ENCODE measurements around the gene XRCC2.
"Not testable (repeated sequence)": the region's sequence is repeated elsewhere in the genome, so short reads cannot be mapped to it uniquely, and the experiment has no call there.

XRCC2 gene

GRCh38 chr7:152633504-152633903, 42.4 kb downstream of the XRCC2 start:
- H3K27me3 ChIP-seq (ENCODE audit: insufficient read depth, low read length), result no peaks in the 10 kb centered on the region
- no peak overlapping the region for H3K9ac ChIP-seq (ENCODE audit: low read depth, low read length)
- H3K4me1 ChIP-seq (ENCODE audit: insufficient read depth, low read length), result no peaks in the 10 kb centered on the region
- no peaks in the 10 kb centered on the region for H3K9me3 ChIP-seq (ENCODE audit: insufficient read depth, low read depth, low read length)
- H3K36me3 ChIP-seq (ENCODE audit: insufficient read depth, low read depth, low read length), result no peaks in the 10 kb centered on the region
- no peak overlapping the region for H3K27ac ChIP-seq (ENCODE audit: low read length)
- no peak overlapping the region for H3K4me3 ChIP-seq (ENCODE audit: low read length)

- no peak overlapping the region for H3K4me3 ChIP-seq (ENCODE audit: low read length)
- H3K36me3 ChIP-seq (ENCODE audit: insufficient read depth, low read depth, low read length), result no peaks in the 10 kb centered on the region
- no peaks in the 10 kb centered on the region for H3K27me3 ChIP-seq (ENCODE audit: insufficient read depth, low read length)
- H3K9me3 ChIP-seq (ENCODE audit: insufficient read depth, low read depth, low read length), result no peaks in the 10 kb centered on the region
- H3K27ac ChIP-seq (ENCODE audit: low read length), result no peak overlapping the region
- no peak overlapping the region for H3K9ac ChIP-seq (ENCODE audit: low read depth, low read length)
- no peaks in the 10 kb centered on the region for H3K4me1 ChIP-seq (ENCODE audit: insufficient read depth, low read length)
Observed at GRCh38 chr7:152633072-152633471, 42.9 kb downstream of the XRCC2 start.

GRCh38 chr7:152628772-152629171, 47.2 kb downstream of the XRCC2 start:
- H3K9me3 ChIP-seq (ENCODE audit: insufficient read depth, low read depth, low read length); H3K27ac ChIP-seq (ENCODE audit: low read length); H3K4me1 ChIP-seq (ENCODE audit: insufficient read depth, low read length); H3K9ac ChIP-seq (ENCODE audit: low read depth, low read length); H3K27me3 ChIP-seq (ENCODE audit: insufficient read depth, low read length); H3K4me3 ChIP-seq (ENCODE audit: low read length); H3K36me3 ChIP-seq (ENCODE audit: insufficient read depth, low read depth, low read length): not testable (repeated sequence)

- Histone ChIP-seq H3K4me3 (ENCODE audit: low read length) (no peak overlapping the region), H3K4me1 (ENCODE audit: insufficient read depth, low read length) (no peaks in the 10 kb centered on the region), H3K9me3 (ENCODE audit: insufficient read depth, low read depth, low read length) (no peaks in the 10 kb centered on the region), H3K9ac (ENCODE audit: low read depth, low read length) (no peak overlapping the region), H3K27me3 (ENCODE audit: insufficient read depth, low read length) (no peaks in the 10 kb centered on the region), H3K27ac (ENCODE audit: low read length) (no peak overlapping the region), H3K36me3 (ENCODE audit: insufficient read depth, low read depth, low read length) (no peaks in the 10 kb centered on the region)
Observed at GRCh38 chr7:152624228-152624627, 51.7 kb downstream of the XRCC2 start.

- no peaks in the 10 kb centered on the region for H3K27me3 ChIP-seq (ENCODE audit: insufficient read depth, low read length)
- no peak overlapping the region for H3K27ac ChIP-seq (ENCODE audit: low read length)
- no peaks in the 10 kb centered on the region for H3K36me3 ChIP-seq (ENCODE audit: insufficient read depth, low read depth, low read length)
- H3K4me1 ChIP-seq (ENCODE audit: insufficient read depth, low read length), result no peaks in the 10 kb centered on the region
- no peaks in the 10 kb centered on the region for H3K9me3 ChIP-seq (ENCODE audit: insufficient read depth, low read depth, low read length)
- H3K4me3 ChIP-seq (ENCODE audit: low read length), result no peak overlapping the region
- no peak overlapping the region for H3K9ac ChIP-seq (ENCODE audit: low read depth, low read length)
Observed at GRCh38 chr7:152621426-152621825, 54.5 kb downstream of the XRCC2 start.

DNA sequence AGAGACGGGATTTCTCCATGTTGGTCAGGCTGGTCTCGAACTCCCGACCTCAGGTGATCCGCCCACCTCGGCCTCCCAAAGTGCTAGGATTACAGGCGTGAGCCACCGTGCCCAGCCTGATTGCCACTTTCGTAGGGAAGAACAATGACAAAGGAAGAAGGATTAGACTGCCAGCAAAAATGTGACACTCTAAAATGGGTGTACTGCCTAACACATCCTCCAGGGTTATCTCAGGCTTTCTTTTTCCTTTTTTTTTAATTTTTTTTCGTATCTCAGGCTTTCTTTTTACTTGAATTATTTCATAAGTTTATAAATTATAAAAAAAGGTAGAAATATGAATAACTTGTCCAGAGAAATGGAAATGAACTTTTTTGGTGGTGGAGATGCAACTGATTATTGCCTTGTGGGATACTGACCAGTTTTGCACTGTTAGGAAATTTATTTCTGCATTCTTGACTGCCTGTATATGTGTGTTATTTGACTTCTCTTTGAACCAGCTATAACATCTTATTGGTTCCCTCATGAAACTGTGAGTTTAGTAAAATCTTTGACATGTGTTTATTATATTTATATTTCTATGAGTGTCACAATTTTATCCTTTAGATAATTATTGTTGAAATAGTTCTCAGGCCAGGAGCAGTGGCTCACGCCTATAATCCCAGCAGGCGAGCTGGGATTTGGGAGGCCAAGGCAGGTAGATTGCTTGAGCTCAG, 56.8 kb downstream of the XRCC2 start:
- Histone ChIP-seq H3K9ac (ENCODE audit: low read depth, low read length) (no peak overlapping the region), H3K27ac (ENCODE audit: low read length) (no peak overlapping the region), H3K9me3 (ENCODE audit: insufficient read depth, low read depth, low read length) (no peaks in the 10 kb centered on the region), H3K36me3 (ENCODE audit: insufficient read depth, low read depth, low read length) (no peaks in the 10 kb centered on the region), H3K4me1 (ENCODE audit: insufficient read depth, low read length) (no peaks in the 10 kb centered on the region), H3K27me3 (ENCODE audit: insufficient read depth, low read length) (no peaks in the 10 kb centered on the region), H3K4me3 (ENCODE audit: low read length) (no peak overlapping the region)

DNA sequence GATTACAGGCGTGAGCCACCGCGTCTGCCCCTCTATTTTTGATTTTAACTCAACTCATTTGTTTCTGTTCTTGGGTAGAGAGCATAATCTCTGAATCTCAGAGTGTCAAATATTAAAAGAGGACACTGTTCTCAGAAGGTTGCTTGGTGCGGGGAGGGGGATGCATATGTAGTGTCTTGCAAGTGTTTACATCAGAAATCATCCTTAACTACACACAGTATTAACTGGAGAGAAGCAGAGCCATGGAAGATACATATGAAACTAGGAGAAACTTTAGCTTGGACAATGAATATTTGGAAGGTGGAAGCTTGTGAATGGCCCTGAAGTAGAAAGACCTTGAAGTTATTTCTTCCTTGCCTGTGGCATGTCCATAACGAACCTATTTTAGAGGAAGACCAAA, 57.5 kb downstream of the XRCC2 start:
- Histone ChIP-seq H3K4me3 (ENCODE audit: low read length) (no peak overlapping the region), H3K27me3 (ENCODE audit: insufficient read depth, low read length) (no peaks in the 10 kb centered on the region), H3K9ac (ENCODE audit: low read depth, low read length) (no peak overlapping the region), H3K36me3 (ENCODE audit: insufficient read depth, low read depth, low read length) (no peaks in the 10 kb centered on the region), H3K4me1 (ENCODE audit: insufficient read depth, low read length) (no peaks in the 10 kb centered on the region), H3K27ac (ENCODE audit: low read length) (no peak overlapping the region), H3K9me3 (ENCODE audit: insufficient read depth, low read depth, low read length) (no peaks in the 10 kb centered on the region)

GRCh38 chr7:152617056-152617455, 58.9 kb downstream of the XRCC2 start:
- Histone ChIP-seq H3K27ac (ENCODE audit: low read length) (no peak overlapping the region), H3K36me3 (ENCODE audit: insufficient read depth, low read depth, low read length) (no peaks in the 10 kb centered on the region), H3K27me3 (ENCODE audit: insufficient read depth, low read length) (no peaks in the 10 kb centered on the region), H3K9me3 (ENCODE audit: insufficient read depth, low read depth, low read length) (no peaks in the 10 kb centered on the region; the same call in 1 of the 2 replicates), H3K4me1 (ENCODE audit: insufficient read depth, low read length) (no peaks in the 10 kb centered on the region), H3K4me3 (ENCODE audit: low read length) (no peak overlapping the region), H3K9ac (ENCODE audit: low read depth, low read length) (no peak overlapping the region)

DNA sequence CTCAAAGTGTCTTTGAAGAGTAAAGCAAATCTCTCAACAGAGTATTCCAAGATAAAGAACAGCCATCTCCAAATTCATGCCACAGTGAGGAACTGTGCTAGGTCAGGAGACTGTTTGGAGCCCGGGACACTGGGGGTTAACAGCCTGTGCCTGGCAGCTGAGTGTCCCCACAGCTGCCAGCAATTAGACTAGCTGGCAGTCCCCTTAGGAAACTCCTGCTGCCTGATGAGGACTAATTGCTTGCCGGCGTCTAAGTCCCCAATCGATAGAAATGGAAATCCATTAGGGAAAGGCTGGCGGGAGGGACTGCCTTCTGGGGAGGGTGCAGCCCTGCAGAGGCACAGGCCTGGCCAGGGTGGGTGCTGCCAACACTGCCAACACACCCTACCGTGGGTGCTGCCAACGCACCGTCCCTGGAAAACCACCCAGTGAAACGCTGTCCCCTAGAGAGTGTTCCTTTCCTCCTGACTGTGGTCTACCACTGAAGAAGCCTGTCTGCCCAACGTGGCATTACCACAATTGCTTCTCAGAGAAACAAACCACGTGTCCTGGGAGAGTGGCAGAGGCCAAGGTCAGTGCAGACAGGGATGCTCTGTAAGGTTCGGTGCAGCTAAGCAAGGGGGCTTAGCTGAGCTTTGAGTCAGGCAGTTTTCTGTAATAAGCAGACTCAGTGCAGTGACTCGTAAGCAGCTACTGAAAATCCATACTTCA, 60.8 kb downstream of the XRCC2 start:
- Histone ChIP-seq H3K9me3 (ENCODE audit: insufficient read depth, low read depth, low read length) (no peaks in the 10 kb centered on the region; the same call in 1 of the 2 replicates), H3K4me1 (ENCODE audit: insufficient read depth, low read length) (no peaks in the 10 kb centered on the region), H3K9ac (ENCODE audit: low read depth, low read length) (no peak overlapping the region), H3K27ac (ENCODE audit: low read length) (no peak overlapping the region), H3K27me3 (ENCODE audit: insufficient read depth, low read length) (no peaks in the 10 kb centered on the region), H3K4me3 (ENCODE audit: low read length) (no peak overlapping the region), H3K36me3 (ENCODE audit: insufficient read depth, low read depth, low read length) (no peaks in the 10 kb centered on the region)

DNA sequence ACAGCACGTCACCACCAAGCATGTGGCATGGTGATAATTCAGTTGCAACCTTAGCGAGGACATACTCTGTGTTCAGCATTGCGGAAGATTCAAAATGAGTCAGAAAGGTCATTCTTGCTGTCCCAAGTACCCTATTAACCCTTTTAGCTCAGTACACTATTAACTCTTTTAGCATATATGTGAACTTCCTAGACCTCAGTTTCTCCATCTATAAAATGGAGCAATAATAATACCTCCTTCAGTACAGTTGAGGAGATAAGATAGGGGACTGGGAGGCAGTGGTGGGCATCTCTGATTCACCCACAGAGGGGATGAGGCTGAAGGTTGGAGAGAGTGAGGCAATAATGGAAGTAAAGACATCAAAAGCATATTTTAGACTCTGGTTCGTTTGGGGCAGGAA, 67.3 kb downstream of the XRCC2 start:
- H3K9ac ChIP-seq (ENCODE audit: low read depth, low read length), result no peak overlapping the region
- H3K27me3 ChIP-seq (ENCODE audit: insufficient read depth, low read length), result no peaks in the 10 kb centered on the region
- no peaks in the 10 kb centered on the region; the same call in 1 of the 2 replicates for H3K9me3 ChIP-seq (ENCODE audit: insufficient read depth, low read depth, low read length)
- H3K4me3 ChIP-seq (ENCODE audit: low read length), result no peak overlapping the region
- H3K4me1 ChIP-seq (ENCODE audit: insufficient read depth, low read length), result no peaks in the 10 kb centered on the region
- no peaks in the 10 kb centered on the region for H3K36me3 ChIP-seq (ENCODE audit: insufficient read depth, low read depth, low read length)
- H3K27ac ChIP-seq (ENCODE audit: low read length), result no peak overlapping the region

DNA sequence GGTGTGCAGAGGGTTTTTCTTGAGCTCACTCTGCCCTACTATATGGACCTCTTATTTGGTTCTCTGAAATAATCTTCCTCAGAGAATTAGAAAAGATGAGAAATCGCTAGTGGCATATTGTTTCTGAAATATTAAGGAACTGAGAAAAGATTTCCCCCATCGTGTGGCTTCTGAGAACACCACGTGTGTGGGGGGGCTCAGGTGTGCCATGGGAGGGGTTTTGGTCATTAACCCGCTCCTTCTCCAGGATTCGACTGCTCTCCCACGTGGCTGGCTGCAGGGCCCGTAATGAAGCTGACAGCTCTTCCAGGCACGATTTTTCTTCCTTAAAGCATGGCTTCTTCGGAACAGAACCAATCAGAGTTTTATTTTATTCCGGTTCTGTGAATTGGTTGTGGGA, 67.7 kb downstream of the XRCC2 start:
- no peak overlapping the region for H3K4me3 ChIP-seq (ENCODE audit: low read length)
- H3K27ac ChIP-seq (ENCODE audit: low read length), result no peak overlapping the region
- H3K4me1 ChIP-seq (ENCODE audit: insufficient read depth, low read length), result no peaks in the 10 kb centered on the region
- H3K27me3 ChIP-seq (ENCODE audit: insufficient read depth, low read length), result no peaks in the 10 kb centered on the region
- H3K9me3 ChIP-seq (ENCODE audit: insufficient read depth, low read depth, low read length), result no peaks in the 10 kb centered on the region; the same call in 1 of the 2 replicates
- H3K36me3 ChIP-seq (ENCODE audit: insufficient read depth, low read depth, low read length), result no peaks in the 10 kb centered on the region
- no peak overlapping the region for H3K9ac ChIP-seq (ENCODE audit: low read depth, low read length)

DNA sequence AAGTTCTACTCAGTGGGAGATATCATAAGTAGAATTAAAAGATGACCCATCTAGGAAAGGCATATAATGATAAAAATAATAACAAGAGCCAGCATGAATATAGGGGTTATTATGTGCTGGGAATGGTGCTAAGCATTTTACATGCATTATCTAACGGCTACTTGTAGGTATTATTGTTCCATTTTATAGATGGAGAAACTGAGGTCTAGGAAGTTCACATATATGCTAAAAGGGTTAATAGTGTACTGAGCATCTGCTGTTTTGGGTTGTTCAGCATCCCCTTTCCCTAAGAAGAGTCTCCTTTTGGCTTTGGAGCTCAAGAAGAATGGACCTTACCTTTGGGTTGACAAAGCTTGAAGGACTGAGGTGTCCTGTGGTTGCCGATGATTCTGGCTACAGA, 68.9 kb downstream of the XRCC2 start:
- Histone ChIP-seq H3K4me3 (ENCODE audit: low read length) (no peak overlapping the region), H3K4me1 (ENCODE audit: insufficient read depth, low read length) (no peaks in the 10 kb centered on the region), H3K27ac (ENCODE audit: low read length) (no peak overlapping the region), H3K36me3 (ENCODE audit: insufficient read depth, low read depth, low read length) (no peaks in the 10 kb centered on the region), H3K27me3 (ENCODE audit: insufficient read depth, low read length) (no peaks in the 10 kb centered on the region), H3K9me3 (ENCODE audit: insufficient read depth, low read depth, low read length) (no peaks in the 10 kb centered on the region), H3K9ac (ENCODE audit: low read depth, low read length) (no peak overlapping the region)
